ENCODE data around the gene TRIM37. TPM values are rescaled to one million over a fixed set of nuclear protein-coding genes. Genes with fewer than 3 reads are reported as not detected.

The TRIM37 gene
- total RNA-seq, 1 experiment from 2014 or later = 37.7 TPM

DNA sequence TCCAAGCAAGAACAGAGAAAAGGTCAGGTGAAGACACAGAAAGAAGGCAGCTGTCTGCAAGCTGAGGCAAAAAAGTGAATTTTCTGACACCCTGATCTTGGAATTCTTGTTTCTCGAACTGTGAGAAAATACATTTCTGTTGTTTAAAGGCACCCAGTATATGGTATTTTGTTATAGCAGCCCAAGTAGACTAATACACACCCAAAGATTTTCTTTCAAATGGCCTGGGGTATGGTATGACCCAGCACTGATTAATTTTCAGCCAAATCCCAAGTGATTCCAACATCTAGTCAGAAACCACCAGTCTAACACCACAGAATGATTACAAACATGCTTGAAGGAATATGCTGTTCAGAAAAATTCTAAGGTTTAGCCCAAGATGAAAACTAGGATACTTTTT, 36.8 kb downstream of the TRIM37 start:
- ChIA-PET POLR2A (no interaction called here), CTCF (no interaction called here)
- H3K9me3 ChIP-seq = no peaks in the 10 kb centered on the region
- H3K4me1 ChIP-seq = peaks cover 22% of the 10 kb centered on the region
- TF ChIP-seq, protein P1, sequence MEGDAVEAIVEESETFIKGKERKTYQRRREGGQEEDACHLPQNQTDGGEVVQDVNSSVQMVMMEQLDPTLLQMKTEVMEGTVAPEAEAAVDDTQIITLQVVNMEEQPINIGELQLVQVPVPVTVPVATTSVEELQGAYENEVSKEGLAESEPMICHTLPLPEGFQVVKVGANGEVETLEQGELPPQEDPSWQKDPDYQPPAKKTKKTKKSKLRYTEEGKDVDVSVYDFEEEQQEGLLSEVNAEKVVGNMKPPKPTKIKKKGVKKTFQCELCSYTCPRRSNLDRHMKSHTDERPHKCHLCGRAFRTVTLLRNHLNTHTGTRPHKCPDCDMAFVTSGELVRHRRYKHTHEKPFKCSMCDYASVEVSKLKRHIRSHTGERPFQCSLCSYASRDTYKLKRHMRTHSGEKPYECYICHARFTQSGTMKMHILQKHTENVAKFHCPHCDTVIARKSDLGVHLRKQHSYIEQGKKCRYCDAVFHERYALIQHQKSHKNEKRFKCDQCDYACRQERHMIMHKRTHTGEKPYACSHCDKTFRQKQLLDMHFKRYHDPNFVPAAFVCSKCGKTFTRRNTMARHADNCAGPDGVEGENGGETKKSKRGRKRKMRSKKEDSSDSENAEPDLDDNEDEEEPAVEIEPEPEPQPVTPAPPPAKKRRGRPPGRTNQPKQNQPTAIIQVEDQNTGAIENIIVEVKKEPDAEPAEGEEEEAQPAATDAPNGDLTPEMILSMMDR (IDR thresholded peaks at IDR 0.05; ENCODE audit: insufficient read depth in 1 of 2, low read depth in 1 of 2, low read length in 1 of 2, severe bottlenecking in 1 of 2, unreplicated experiment in 1 of 2) = no peak
- Mint-ChIP-seq H3K36me3 (ENCODE audit: insufficient read depth, unreplicated experiment) (peaks cover 31% of the 10 kb centered on the region), H3K27me3 (ENCODE audit: insufficient read depth, unreplicated experiment) (no peaks in the 10 kb centered on the region), H3K9me3 (ENCODE audit: unreplicated experiment) (no peaks in the 10 kb centered on the region), H3K27ac (ENCODE audit: unreplicated experiment) (no peak overlapping the region), H3K4me3 (ENCODE audit: unreplicated experiment) (no peak overlapping the region), H3K4me1 (ENCODE audit: low read depth, unreplicated experiment) (no peaks in the 10 kb centered on the region)
- no TSS peak for BruUV-seq (replicated peaks)
- no peak overlapping the region for H3K4me3 ChIP-seq (ENCODE audit: low read depth, low read length)
- no peak for DNase-seq
- no peaks in the 10 kb centered on the region; the same call in 1 of the 2 replicates for H3K36me3 ChIP-seq (ENCODE audit: control insufficient read depth, insufficient read depth, low read length)
- no peaks in the 10 kb centered on the region for H3K27me3 ChIP-seq (replicated peaks; ENCODE audit: control insufficient read depth, insufficient read depth, low read length)
- intact Hi-C loops (cut with micrococcal nuclease; ENCODE audit: unreplicated experiment) = no loop called here

DNA sequence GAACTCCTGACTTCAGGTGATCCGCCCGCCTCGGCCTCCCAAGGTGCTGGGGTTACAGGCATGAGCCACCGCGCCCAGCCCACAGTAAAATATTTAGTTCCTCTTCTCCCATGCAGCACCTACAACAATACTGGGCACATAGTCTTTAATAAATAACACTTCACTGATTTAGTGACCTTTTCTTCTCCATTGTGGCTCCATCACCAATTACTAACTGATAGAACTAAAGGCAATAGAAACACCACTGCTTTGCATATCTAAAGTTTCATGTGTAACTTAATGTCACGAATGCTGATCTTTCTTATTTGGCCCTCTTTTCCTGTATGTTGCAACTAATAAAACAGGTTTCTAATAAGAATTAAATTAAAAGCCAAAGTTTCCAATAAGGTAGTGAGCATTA, 38.9 kb downstream of the TRIM37 start:
- Histone ChIP-seq H3K4me1 (peaks cover 30% of the 10 kb centered on the region), H3K36me3 (ENCODE audit: control insufficient read depth, insufficient read depth, low read length) (no peaks in the 10 kb centered on the region; the same call in none of the 2 replicates), H3K9me3 (no peaks in the 10 kb centered on the region), H3K4me3 (ENCODE audit: low read depth, low read length) (no peak overlapping the region), H3K27me3 (replicated peaks; ENCODE audit: control insufficient read depth, insufficient read depth, low read length) (no peaks in the 10 kb centered on the region)
- DNase-seq = no peak
- Mint-ChIP-seq H3K27ac (ENCODE audit: unreplicated experiment) (peak overlapping the region; percentile 16), H3K9me3 (ENCODE audit: unreplicated experiment) (no peaks in the 10 kb centered on the region), H3K4me3 (ENCODE audit: unreplicated experiment) (no peak overlapping the region), H3K27me3 (ENCODE audit: insufficient read depth, unreplicated experiment) (no peaks in the 10 kb centered on the region), H3K36me3 (ENCODE audit: insufficient read depth, unreplicated experiment) (peaks cover 47% of the 10 kb centered on the region), H3K4me1 (ENCODE audit: low read depth, unreplicated experiment) (peaks cover 4% of the 10 kb centered on the region)
- intact Hi-C loops (cut with micrococcal nuclease; ENCODE audit: unreplicated experiment) = no loop called here
- no TSS peak for BruUV-seq (replicated peaks)
- TF ChIP-seq, protein P1 (IDR thresholded peaks at IDR 0.05; ENCODE audit: insufficient read depth in 1 of 2, low read depth in 1 of 2, low read length in 1 of 2, severe bottlenecking in 1 of 2, unreplicated experiment in 1 of 2) = no peak
- POLR2A ChIA-PET = no interaction called here
- CTCF ChIA-PET = no interaction called here

DNA sequence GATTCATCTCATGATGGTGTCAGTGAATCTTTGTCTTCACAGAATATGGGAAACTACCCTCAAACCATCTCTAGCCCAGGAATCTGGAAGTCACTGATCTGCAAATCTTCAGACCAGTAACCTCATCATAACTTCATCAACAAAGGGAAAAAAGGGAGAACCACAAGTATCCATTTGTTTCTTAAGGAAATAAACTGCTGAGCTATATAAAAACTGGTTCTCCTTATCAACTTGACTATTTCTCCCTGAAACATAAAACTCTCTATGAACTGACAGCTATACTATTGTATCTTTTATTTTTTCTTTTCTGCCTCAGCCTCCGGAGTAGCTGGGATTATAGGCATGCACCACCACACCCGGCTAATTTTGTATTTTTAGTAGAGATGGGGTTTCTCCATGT, 39.3 kb downstream of the TRIM37 start:
- no TSS peak for BruUV-seq (replicated peaks)

More for the DNA sequence above, 39.3 kb downstream of the TRIM37 start:
- Mint-ChIP-seq H3K4me1 (ENCODE audit: low read depth, unreplicated experiment) (peaks cover 8% of the 10 kb centered on the region), H3K36me3 (ENCODE audit: insufficient read depth, unreplicated experiment) (peaks cover 51% of the 10 kb centered on the region), H3K27me3 (ENCODE audit: insufficient read depth, unreplicated experiment) (no peaks in the 10 kb centered on the region), H3K9me3 (ENCODE audit: unreplicated experiment) (no peaks in the 10 kb centered on the region), H3K27ac (ENCODE audit: unreplicated experiment) (peak overlapping the region; percentile 16), H3K4me3 (ENCODE audit: unreplicated experiment) (no peak overlapping the region)
- POLR2A ChIA-PET = no interaction called here
- Histone ChIP-seq H3K36me3 (ENCODE audit: control insufficient read depth, insufficient read depth, low read length) (no peaks in the 10 kb centered on the region; the same call in none of the 2 replicates), H3K9me3 (no peaks in the 10 kb centered on the region), H3K4me1 (peaks cover 34% of the 10 kb centered on the region), H3K27me3 (replicated peaks; ENCODE audit: control insufficient read depth, insufficient read depth, low read length) (no peaks in the 10 kb centered on the region), H3K4me3 (ENCODE audit: low read depth, low read length) (no peak overlapping the region)
- intact Hi-C loops (cut with micrococcal nuclease; ENCODE audit: unreplicated experiment) = no loop called here
- TF ChIP-seq, protein P1 (IDR thresholded peaks at IDR 0.05; ENCODE audit: insufficient read depth in 1 of 2, low read depth in 1 of 2, low read length in 1 of 2, severe bottlenecking in 1 of 2, unreplicated experiment in 1 of 2) = no peak
- CTCF ChIA-PET = no interaction called here
- no peak for DNase-seq

All from Caco-2 (cell line).